ENCODE results near the gene TRIM62.
"Not testable (repeated sequence)": the region's sequence is repeated elsewhere in the genome, so short reads cannot be mapped to it uniquely, and the experiment has no call there.

The TRIM62 gene

DNA sequence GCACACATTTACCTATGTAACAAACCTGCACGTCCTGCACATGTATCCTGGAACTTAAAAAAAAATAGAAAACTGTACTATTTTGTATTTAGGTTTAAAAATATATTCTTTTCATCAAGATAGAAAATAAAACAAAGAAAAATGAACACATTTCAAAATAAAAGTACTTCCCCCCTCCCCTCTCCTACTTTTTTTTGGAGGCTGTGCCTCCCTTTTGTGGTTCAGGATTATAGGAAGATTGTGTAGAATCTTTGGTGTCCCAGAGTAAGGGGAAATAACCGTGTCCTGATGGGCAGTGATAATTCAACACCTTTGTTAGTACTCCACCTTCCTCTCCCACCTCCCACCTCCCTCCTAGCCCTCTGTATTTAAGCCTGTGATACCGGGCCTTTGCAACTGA lies 40.1 kb downstream of the TRIM62 start:
- Histone ChIP-seq H3K4me1 (ENCODE audit: insufficient read depth, low read length) (peaks cover 18% of the 10 kb centered on the region), H3K9ac (ENCODE audit: low read depth, low read length) (no peak overlapping the region), H3K4me3 (ENCODE audit: low read length) (no peak overlapping the region)

GRCh38 chr1:33141216-33141615 lies 40.6 kb downstream of the TRIM62 start:
- H3K9me3 ChIP-seq (ENCODE audit: insufficient read depth, low read depth, low read length) = no peaks in the 10 kb centered on the region
- peaks cover 18% of the 10 kb centered on the region for H3K4me1 ChIP-seq (ENCODE audit: insufficient read depth, low read length)
- H3K27me3 ChIP-seq (ENCODE audit: insufficient read depth, low read length) = no peaks in the 10 kb centered on the region
- no peak overlapping the region for H3K4me3 ChIP-seq (ENCODE audit: low read length)
- H3K9ac ChIP-seq (ENCODE audit: low read depth, low read length) = no peak overlapping the region; the same call in 1 of the 2 replicates
- H3K27ac ChIP-seq (ENCODE audit: low read length) = no peak overlapping the region
- no peaks in the 10 kb centered on the region for H3K36me3 ChIP-seq (ENCODE audit: insufficient read depth, low read depth, low read length)

More for the DNA sequence above, 40.1 kb downstream of the TRIM62 start:
- peaks cover 3% of the 10 kb centered on the region; the same call in 1 of the 2 replicates for H3K36me3 ChIP-seq (ENCODE audit: insufficient read depth, low read depth, low read length)
- H3K9me3 ChIP-seq (ENCODE audit: insufficient read depth, low read depth, low read length) = no peaks in the 10 kb centered on the region
- H3K27ac ChIP-seq (ENCODE audit: low read length) = no peak overlapping the region
- no peaks in the 10 kb centered on the region for H3K27me3 ChIP-seq (ENCODE audit: insufficient read depth, low read length)

DNA sequence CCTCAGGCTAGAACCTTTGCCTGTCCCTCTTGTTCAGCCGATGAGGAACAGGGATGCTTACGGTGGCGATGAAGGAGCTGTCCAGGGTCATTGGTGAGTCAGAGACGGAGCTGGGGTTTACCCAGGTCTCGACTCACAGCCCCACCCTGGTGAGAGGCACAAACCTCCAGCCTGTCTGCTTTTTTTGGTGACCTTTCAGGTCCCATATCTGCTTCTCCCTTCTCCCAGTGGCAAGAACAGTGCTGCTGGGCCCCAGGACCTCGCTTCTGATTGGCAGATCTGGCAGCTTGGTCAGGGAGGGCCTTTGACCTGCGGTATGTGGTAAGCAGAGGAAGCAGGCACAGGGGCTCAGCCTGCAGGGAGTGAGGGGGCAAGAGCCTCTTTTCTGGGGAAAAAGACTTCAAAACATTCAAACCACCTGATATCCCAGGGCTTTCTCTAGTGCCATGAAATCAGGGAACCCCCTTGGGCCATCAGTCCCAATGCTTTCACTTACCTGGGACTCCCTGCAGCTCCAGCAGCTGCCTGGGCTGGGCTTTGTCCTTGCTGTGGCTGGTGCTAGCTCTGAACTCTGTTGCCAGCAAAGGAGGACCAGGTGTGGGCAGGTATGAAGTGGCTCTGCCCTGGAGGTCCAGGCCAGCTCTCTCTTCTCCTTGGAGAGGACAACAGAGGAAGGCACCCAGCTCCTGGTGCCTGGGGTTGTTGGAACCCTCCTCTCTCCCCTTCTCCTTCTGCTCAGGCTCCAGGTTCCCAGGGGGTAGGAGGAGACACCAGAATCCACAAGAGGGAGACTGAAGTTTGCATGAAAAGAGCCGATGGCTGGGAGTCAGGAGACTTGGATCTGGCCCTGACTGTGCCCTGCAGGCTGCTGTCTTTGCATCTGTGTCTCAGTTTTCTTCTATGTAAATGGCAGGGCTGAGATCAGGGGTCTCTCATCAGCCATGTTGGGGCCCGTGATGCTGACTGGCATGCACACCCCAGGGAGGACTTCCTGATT lies 41.4 kb downstream of the TRIM62 start:
- no peak overlapping the region for H3K27ac ChIP-seq (ENCODE audit: low read length)
- H3K9ac ChIP-seq (ENCODE audit: low read depth, low read length) = peak overlapping the region; percentile 57; the same call in 1 of the 2 replicates
- H3K9me3 ChIP-seq (ENCODE audit: insufficient read depth, low read depth, low read length) = no peaks in the 10 kb centered on the region
- H3K36me3 ChIP-seq (ENCODE audit: insufficient read depth, low read depth, low read length) = no peaks in the 10 kb centered on the region
- H3K4me1 ChIP-seq (ENCODE audit: insufficient read depth, low read length) = peaks cover 18% of the 10 kb centered on the region
- H3K4me3 ChIP-seq (ENCODE audit: low read length) = peak overlapping the region; percentile 24; the same call in 1 of the 2 replicates
- H3K27me3 ChIP-seq (ENCODE audit: insufficient read depth, low read length) = no peaks in the 10 kb centered on the region

- H3K9me3 ChIP-seq (ENCODE audit: insufficient read depth, low read depth, low read length) = no peaks in the 10 kb centered on the region
- no peak overlapping the region for H3K4me3 ChIP-seq (ENCODE audit: low read length)
- no peaks in the 10 kb centered on the region for H3K27me3 ChIP-seq (ENCODE audit: insufficient read depth, low read length)
- H3K27ac ChIP-seq (ENCODE audit: low read length) = no peak overlapping the region
- no peaks in the 10 kb centered on the region for H3K36me3 ChIP-seq (ENCODE audit: insufficient read depth, low read depth, low read length)
- H3K4me1 ChIP-seq (ENCODE audit: insufficient read depth, low read length) = peaks cover 18% of the 10 kb centered on the region
- H3K9ac ChIP-seq (ENCODE audit: low read depth, low read length) = no peak overlapping the region
Measured at GRCh38 chr1:33137800-33138199, 44.0 kb downstream of the TRIM62 start.

DNA sequence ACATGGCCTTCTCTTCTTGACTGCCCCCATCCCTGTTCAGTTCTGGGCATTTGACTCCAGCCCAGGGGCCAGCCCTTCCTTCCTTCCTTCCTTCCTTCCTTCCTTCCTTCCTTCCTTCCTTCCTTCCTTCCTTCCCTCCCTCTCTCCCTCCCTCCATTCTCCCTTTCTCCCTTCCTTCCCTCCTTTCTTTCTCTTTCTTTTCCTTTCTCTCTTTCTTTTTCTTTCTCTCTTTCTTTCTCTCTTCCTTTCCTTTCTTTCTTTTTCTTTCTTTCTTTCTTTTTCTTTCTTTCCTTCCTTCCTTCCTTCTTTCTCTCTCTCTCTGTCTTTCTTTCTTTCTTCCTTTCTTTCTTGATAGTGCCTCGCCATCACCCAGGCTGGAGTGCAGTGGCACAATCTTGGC lies 45.8 kb downstream of the TRIM62 start:
- not testable (repeated sequence) for H3K27ac ChIP-seq (ENCODE audit: low read length); H3K36me3 ChIP-seq (ENCODE audit: insufficient read depth, low read depth, low read length); H3K9ac ChIP-seq (ENCODE audit: low read depth, low read length); H3K4me3 ChIP-seq (ENCODE audit: low read length); H3K9me3 ChIP-seq (ENCODE audit: insufficient read depth, low read depth, low read length); H3K27me3 ChIP-seq (ENCODE audit: insufficient read depth, low read length)
- H3K4me1 ChIP-seq (ENCODE audit: insufficient read depth, low read length) = peaks cover 14% of the 10 kb centered on the region

DNA sequence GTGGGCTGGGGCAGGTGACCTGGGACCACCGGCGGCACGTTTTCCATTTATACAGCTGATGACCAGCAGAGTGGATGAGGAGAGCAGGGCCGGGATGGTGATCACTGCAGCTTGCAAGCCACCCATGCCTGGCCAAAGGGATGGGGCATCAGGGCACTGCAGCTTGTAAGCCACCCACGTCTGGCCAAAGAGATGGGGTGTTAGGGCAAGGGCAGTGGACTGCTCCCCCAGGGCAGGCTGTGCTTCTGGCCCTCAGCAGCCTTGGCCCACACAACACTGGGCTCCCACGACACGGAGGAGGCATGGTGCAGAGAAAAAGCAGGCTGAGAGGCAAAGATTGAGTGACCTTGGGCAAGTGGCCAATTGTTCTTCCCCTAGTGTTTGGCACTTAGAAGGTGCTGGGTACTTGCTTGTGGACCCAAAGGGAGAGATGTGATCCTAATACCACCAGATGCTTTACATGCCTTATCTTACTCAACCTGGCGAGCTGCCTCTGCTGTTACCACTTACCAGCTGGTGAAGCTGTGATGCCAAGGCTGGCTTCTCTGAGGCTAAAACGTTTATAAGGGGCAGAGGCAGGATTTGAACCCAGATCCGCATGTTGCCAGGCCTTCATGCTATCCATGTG lies 48.3 kb downstream of the TRIM62 start:
- Histone ChIP-seq H3K4me1 (ENCODE audit: insufficient read depth, low read length) (peaks cover 1% of the 10 kb centered on the region; the same call in 1 of the 2 replicates), H3K27ac (ENCODE audit: low read length) (no peak overlapping the region), H3K9me3 (ENCODE audit: insufficient read depth, low read depth, low read length) (no peaks in the 10 kb centered on the region), H3K27me3 (ENCODE audit: insufficient read depth, low read length) (no peaks in the 10 kb centered on the region), H3K9ac (ENCODE audit: low read depth, low read length) (no peak overlapping the region), H3K4me3 (ENCODE audit: low read length) (no peak overlapping the region), H3K36me3 (ENCODE audit: insufficient read depth, low read depth, low read length) (no peaks in the 10 kb centered on the region)

- no peaks in the 10 kb centered on the region for H3K9me3 ChIP-seq (ENCODE audit: insufficient read depth, low read depth, low read length)
- no peak overlapping the region for H3K27ac ChIP-seq (ENCODE audit: low read length)
- H3K27me3 ChIP-seq (ENCODE audit: insufficient read depth, low read length) = no peaks in the 10 kb centered on the region
- no peak overlapping the region for H3K4me3 ChIP-seq (ENCODE audit: low read length)
- peaks cover 4% of the 10 kb centered on the region; the same call in 1 of the 2 replicates for H3K4me1 ChIP-seq (ENCODE audit: insufficient read depth, low read length)
- H3K36me3 ChIP-seq (ENCODE audit: insufficient read depth, low read depth, low read length) = no peaks in the 10 kb centered on the region
- H3K9ac ChIP-seq (ENCODE audit: low read depth, low read length) = no peak overlapping the region
Measured at GRCh38 chr1:33132549-33132948, 49.3 kb downstream of the TRIM62 start.

GRCh38 chr1:33131191-33131590 lies 50.7 kb downstream of the TRIM62 start:
- H3K27ac ChIP-seq (ENCODE audit: low read length) = no peak overlapping the region
- H3K4me3 ChIP-seq (ENCODE audit: low read length) = no peak overlapping the region
- no peak overlapping the region for H3K9ac ChIP-seq (ENCODE audit: low read depth, low read length)
- H3K36me3 ChIP-seq (ENCODE audit: insufficient read depth, low read depth, low read length) = no peaks in the 10 kb centered on the region
- H3K4me1 ChIP-seq (ENCODE audit: insufficient read depth, low read length) = peaks cover 4% of the 10 kb centered on the region; the same call in 1 of the 2 replicates
- no peaks in the 10 kb centered on the region for H3K9me3 ChIP-seq (ENCODE audit: insufficient read depth, low read depth, low read length)
- peaks cover 4% of the 10 kb centered on the region; the same call in 1 of the 2 replicates for H3K27me3 ChIP-seq (ENCODE audit: insufficient read depth, low read length)

GRCh38 chr1:33130297-33130696 lies 51.5 kb downstream of the TRIM62 start:
- Histone ChIP-seq H3K27me3 (ENCODE audit: insufficient read depth, low read length) (peaks cover 11% of the 10 kb centered on the region; the same call in 1 of the 2 replicates), H3K4me3 (ENCODE audit: low read length) (no peak overlapping the region), H3K36me3 (ENCODE audit: insufficient read depth, low read depth, low read length) (no peaks in the 10 kb centered on the region), H3K4me1 (ENCODE audit: insufficient read depth, low read length) (peaks cover 4% of the 10 kb centered on the region; the same call in 1 of the 2 replicates), H3K9me3 (ENCODE audit: insufficient read depth, low read depth, low read length) (no peaks in the 10 kb centered on the region), H3K9ac (ENCODE audit: low read depth, low read length) (no peak overlapping the region), H3K27ac (ENCODE audit: low read length) (no peak overlapping the region)

GRCh38 chr1:33128781-33129180 lies 53.1 kb downstream of the TRIM62 start:
- no peaks in the 10 kb centered on the region for H3K36me3 ChIP-seq (ENCODE audit: insufficient read depth, low read depth, low read length)
- peaks cover 4% of the 10 kb centered on the region; the same call in 1 of the 2 replicates for H3K4me1 ChIP-seq (ENCODE audit: insufficient read depth, low read length)
- H3K4me3 ChIP-seq (ENCODE audit: low read length) = no peak overlapping the region
- no peaks in the 10 kb centered on the region for H3K9me3 ChIP-seq (ENCODE audit: insufficient read depth, low read depth, low read length)
- no peak overlapping the region for H3K27ac ChIP-seq (ENCODE audit: low read length)
- peaks cover 12% of the 10 kb centered on the region; the same call in 1 of the 2 replicates for H3K27me3 ChIP-seq (ENCODE audit: insufficient read depth, low read length)
- no peak overlapping the region for H3K9ac ChIP-seq (ENCODE audit: low read depth, low read length)

GRCh38 chr1:33127001-33127823 lies 54.6 kb downstream of the TRIM62 start:
- no peak overlapping the region for H3K27ac ChIP-seq (ENCODE audit: low read length)
- peak overlapping the region; percentile 92; the same call in 1 of the 2 replicates for H3K9ac ChIP-seq (ENCODE audit: low read depth, low read length)
- H3K4me1 ChIP-seq (ENCODE audit: insufficient read depth, low read length) = peaks cover 4% of the 10 kb centered on the region; the same call in 1 of the 2 replicates
- H3K9me3 ChIP-seq (ENCODE audit: insufficient read depth, low read depth, low read length) = no peaks in the 10 kb centered on the region
- H3K4me3 ChIP-seq (ENCODE audit: low read length) = peak overlapping the region; percentile 93
- H3K36me3 ChIP-seq (ENCODE audit: insufficient read depth, low read depth, low read length) = no peaks in the 10 kb centered on the region
- H3K27me3 ChIP-seq (ENCODE audit: insufficient read depth, low read length) = peaks cover 24% of the 10 kb centered on the region

Measured in iPS-20b (cell line).